H9 (cell line): ENCODE results near the gene GALNT17. TPM values are rescaled to one million over a fixed set of nuclear protein-coding genes. Genes with fewer than 3 reads are reported as not detected.

ENCODE experiments used
- DNase-seq: peaks from one replicate; pipeline ENCODE4 v3.0.0-alpha.2; 2017
- H2AFZ ChIP-seq: one replicate; pipeline ENCODE4 v1.6.1; 2013; ENCODE audit warnings: mild to moderate bottlenecking, low read length, control low read depth, moderate library complexity
- H2AK5ac ChIP-seq: 2 replicates; pipeline ENCODE4 v1.6.1; 2013; ENCODE audit warnings: low read length, control low read depth, mixed read lengths; ENCODE audit not compliant: insufficient read length
- H2BK120ac ChIP-seq: one replicate; pipeline ENCODE4 v1.6.1; 2013; ENCODE audit warnings: low read depth, mild to moderate bottlenecking, low read length, control low read depth, inconsistent platforms; ENCODE audit not compliant: poor library complexity, severe bottlenecking
- H2BK12ac ChIP-seq: 2 replicates; pipeline ENCODE4 v1.6.1; 2013; ENCODE audit warnings: low read length, control low read depth, mixed read lengths, low read depth; ENCODE audit not compliant: insufficient read length
- H2BK15ac ChIP-seq: 2 replicates; pipeline ENCODE4 v1.6.1; 2013; ENCODE audit warnings: low read depth, low read length, control low read depth
- H2BK20ac ChIP-seq: one replicate; pipeline ENCODE4 v1.6.1; 2013; ENCODE audit warnings: low read depth, mild to moderate bottlenecking, low read length, control low read depth, inconsistent platforms; ENCODE audit not compliant: poor library complexity, severe bottlenecking
- H2BK5ac ChIP-seq: 2 replicates; pipeline ENCODE4 v1.6.1; 2013; ENCODE audit warnings: low read length, control low read depth, mixed read lengths; ENCODE audit not compliant: insufficient read length
- H3K14ac ChIP-seq: 2 replicates; pipeline ENCODE4 v1.6.1; 2013; ENCODE audit warnings: low read length, control low read depth; ENCODE audit not compliant: insufficient read depth
- H3K18ac ChIP-seq: 2 replicates; pipeline ENCODE4 v1.6.1; 2013; ENCODE audit warnings: low read depth, mild to moderate bottlenecking, mixed read lengths, low read length, control low read depth; ENCODE audit not compliant: insufficient read length
- H3K23ac ChIP-seq: 2 replicates; pipeline ENCODE4 v1.6.1; 2013; ENCODE audit warnings: low read length, control low read depth, mixed read lengths, low read depth; ENCODE audit not compliant: insufficient read length
- H3K23me2 ChIP-seq: 2 replicates; pipeline ENCODE4 v1.6.1; 2013; ENCODE audit warnings: low read depth, mild to moderate bottlenecking, mixed read lengths, low read length, control low read depth; ENCODE audit not compliant: insufficient read length, poor library complexity, severe bottlenecking
- H3K27ac ChIP-seq: 2 replicates; pipeline ENCODE4 v1.5.1; 2013; ENCODE audit warnings: low read length, control low read depth, mixed read lengths, low read depth; ENCODE audit not compliant: insufficient read length
- H3K27me3 ChIP-seq: 2 replicates; pipeline ENCODE4 v1.6.1; 2013; ENCODE audit warnings: low read length, control low read depth, inconsistent platforms; ENCODE audit not compliant: insufficient read depth
- H3K4ac ChIP-seq: 2 replicates; pipeline ENCODE4 v1.6.1; 2013; ENCODE audit warnings: low read depth, mild to moderate bottlenecking, control low read depth, inconsistent platforms, low read length, moderate library complexity
- H3K4me1 ChIP-seq: 2 replicates; pipeline ENCODE4 v1.6.1; 2013; ENCODE audit warnings: low read length, control low read depth, inconsistent platforms; ENCODE audit not compliant: insufficient read depth
- H3K4me2 ChIP-seq: 2 replicates; pipeline ENCODE4 v1.6.1; 2013; ENCODE audit warnings: low read length, control low read depth, mixed read lengths; ENCODE audit not compliant: insufficient read length, insufficient read depth
- H3K56ac ChIP-seq: 2 replicates; pipeline ENCODE4 v1.6.1; 2013; ENCODE audit warnings: low read depth, mild to moderate bottlenecking, mixed read lengths, low read length, control low read depth; ENCODE audit not compliant: insufficient read length
- H3K79me1 ChIP-seq: 2 replicates; pipeline ENCODE4 v1.6.1; 2013; ENCODE audit warnings: low read depth, mild to moderate bottlenecking, moderate library complexity, low read length, control low read depth, inconsistent platforms; ENCODE audit not compliant: insufficient read depth, poor library complexity, severe bottlenecking
- H3K79me2 ChIP-seq: 2 replicates; pipeline ENCODE4 v1.6.1; 2013; ENCODE audit warnings: low read length, control low read depth, inconsistent platforms; ENCODE audit not compliant: insufficient read depth
- H3K9ac ChIP-seq: 2 replicates; pipeline ENCODE4 v1.6.1; 2013; ENCODE audit warnings: low read length, control low read depth, mixed read lengths; ENCODE audit not compliant: insufficient read length; ENCODE audit errors: extremely low read depth
- H3K9me3 ChIP-seq: one replicate; pipeline ENCODE4 v1.6.1; 2013; ENCODE audit warnings: low read depth, low read length, inconsistent platforms; ENCODE audit not compliant: control insufficient read depth
- H3T11ph ChIP-seq: one replicate; pipeline ENCODE4 v1.6.1; 2013; ENCODE audit warnings: mild to moderate bottlenecking, low read length, control low read depth, inconsistent platforms
- H4K20me1 ChIP-seq: one replicate; pipeline ENCODE4 v1.6.1; 2013; ENCODE audit not compliant: control insufficient read depth, insufficient read length, insufficient read depth
- H4K5ac ChIP-seq: 2 replicates; pipeline ENCODE4 v1.6.1; 2013; ENCODE audit warnings: low read depth, mild to moderate bottlenecking, mixed read lengths, low read length, control low read depth; ENCODE audit not compliant: insufficient read length
- H4K8ac ChIP-seq: replicated peaks from 2 replicates; pipeline ENCODE4 v1.6.1; 2013; ENCODE audit warnings: low read length, control low read depth, mixed read lengths, low read depth; ENCODE audit not compliant: insufficient read length
- H4K91ac ChIP-seq: 2 replicates; pipeline ENCODE4 v1.6.1; 2013; ENCODE audit warnings: low read depth, mild to moderate bottlenecking, moderate library complexity, mixed read lengths, low read length, control low read depth; ENCODE audit not compliant: insufficient read length
- H3K27ac Mint-ChIP-seq, 3 experiments: 2 replicates in 2 of 3; 3 replicates in 1 of 3; pipeline ENCODE4 v1.8.0; 2020 to 2021; ENCODE audit warnings: mixed read lengths in 3 of 3, mild to moderate bottlenecking in 1 of 3, moderate library complexity in 1 of 3
- H3K27me3 Mint-ChIP-seq: 2 replicates; pipeline ENCODE4 v1.8.0; 2021; ENCODE audit warnings: low read depth, mild to moderate bottlenecking, moderate library complexity, mixed read lengths
- H3K36me3 Mint-ChIP-seq, 3 experiments: 2 replicates in 2 of 3; 3 replicates in 1 of 3; pipeline ENCODE4 v1.8.0; 2020 to 2021; ENCODE audit warnings: low read depth in 3 of 3, mixed read lengths in 3 of 3; ENCODE audit not compliant: insufficient read depth in 1 of 3
- H3K4me1 Mint-ChIP-seq, 2 experiments: 2 replicates each; pipeline ENCODE4 v1.8.0; 2020; ENCODE audit warnings: mixed read lengths in 2 of 2
- H3K4me3 Mint-ChIP-seq, 2 experiments: 2 replicates in 1 of 2; 3 replicates in 1 of 2; pipeline ENCODE4 v1.8.0; 2020 to 2021; ENCODE audit warnings: mild to moderate bottlenecking in 2 of 2, mixed read lengths in 2 of 2, moderate library complexity in 1 of 2
- H3K9me3 Mint-ChIP-seq, 2 experiments: 2 replicates in 1 of 2; 3 replicates in 1 of 2; pipeline ENCODE4 v1.8.0; 2020; ENCODE audit warnings: mild to moderate bottlenecking in 2 of 2, mixed read lengths in 2 of 2, moderate library complexity in 1 of 2
- WGBS: extraction: QIAGEN DNeasy Blood & Tissue Kit; methylation state at CpG from one replicate; pipeline ENCODE4 v1.1.7; 2013; ENCODE audit warnings: missing lambda C conversion rate, low lambda C conversion rate, mixed read lengths; ENCODE audit not compliant: insufficient read length; ENCODE audit errors: extremely low coverage; 5-methylcytosine and 5-hydroxymethylcytosine counted together
- total RNA-seq: library from RNA; stranded (reverse); gene quantifications from 2 replicates; pipeline ENCODE4 v1.2.1, GENCODE V29; 2021
- TF ChIP-seq, protein P1 (sequence below): fragments of 200-600 bp; sonication (generic); conservative IDR thresholded peaks from 3 replicates; pipeline ENCODE4 v1.8.0; 2021; ENCODE audit warnings: antibody characterized with exemption, mild to moderate bottlenecking

GALNT17 gene
- total RNA-seq, 1 experiment from 2014 or later = 43.2 TPM

DNA sequence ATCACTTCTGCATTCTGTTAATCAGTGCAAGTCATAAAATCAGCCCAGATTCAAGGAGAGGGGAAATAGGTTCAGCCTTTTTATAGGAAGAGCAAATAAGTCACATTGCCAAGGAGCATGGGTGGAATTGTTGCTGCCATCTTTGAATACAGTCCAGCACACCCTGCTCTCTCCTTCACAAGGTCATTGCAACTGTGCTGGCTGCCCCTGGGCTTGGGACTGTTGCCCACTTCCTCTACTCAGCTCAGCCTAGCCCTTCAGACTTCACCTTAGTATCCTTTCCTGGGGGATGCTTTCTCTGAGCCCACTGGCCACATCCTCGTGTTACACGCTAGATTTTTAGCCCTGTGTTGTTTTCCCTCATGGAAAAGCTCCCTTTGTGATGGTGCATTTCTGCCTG, 527.7 kb downstream of the GALNT17 start:
- Histone ChIP-seq H3K27ac (no peak overlapping the region), H3K4ac (no peak overlapping the region), H3K23ac (no peak overlapping the region), H4K20me1 (no peaks in the 10 kb centered on the region), H3K56ac (no peak overlapping the region), H3K27me3 (no peaks in the 10 kb centered on the region), H4K91ac (no peak overlapping the region), H2AFZ (no peak overlapping the region), H2AK5ac (no peak overlapping the region), H3K79me2 (no peaks in the 10 kb centered on the region), H2BK12ac (no peak overlapping the region), H3T11ph (no peak overlapping the region), H2BK20ac (no peak overlapping the region), H2BK15ac (no peak overlapping the region), H3K23me2 (no peaks in the 10 kb centered on the region), H3K4me2 (no peak overlapping the region), H4K5ac (no peak overlapping the region), H3K4me1 (no peaks in the 10 kb centered on the region; the same call in 1 of the 2 replicates), H3K79me1 (no peaks in the 10 kb centered on the region), H4K8ac (no peak overlapping the region), H3K9me3 (no peaks in the 10 kb centered on the region), H3K14ac (no peak overlapping the region), H2BK5ac (no peak overlapping the region), H3K9ac (no peak overlapping the region), H2BK120ac (no peak overlapping the region), H3K18ac (no peak overlapping the region)
- no CpG with 5 or more reads among the region's 2 CpGs for WGBS
- Mint-ChIP-seq H3K36me3 (peaks cover 21 to 27% (median 23%) of the 10 kb centered on the region in 3 experiments), H3K27me3 (no peaks in the 10 kb centered on the region), H3K27ac (peak overlapping the region in 2 of 3 experiments; percentile 30 to 71; a peak in 3 of 7 replicates), H3K4me3 (no peak overlapping the region), H3K4me1 (peaks cover 10 to 11% of the 10 kb centered on the region in 2 experiments), H3K9me3 (peaks cover 15 to 27% of the 10 kb centered on the region in 2 experiments; a peak in 4 of 5 replicates)
- no peak for DNase-seq
- TF ChIP-seq, protein P1, sequence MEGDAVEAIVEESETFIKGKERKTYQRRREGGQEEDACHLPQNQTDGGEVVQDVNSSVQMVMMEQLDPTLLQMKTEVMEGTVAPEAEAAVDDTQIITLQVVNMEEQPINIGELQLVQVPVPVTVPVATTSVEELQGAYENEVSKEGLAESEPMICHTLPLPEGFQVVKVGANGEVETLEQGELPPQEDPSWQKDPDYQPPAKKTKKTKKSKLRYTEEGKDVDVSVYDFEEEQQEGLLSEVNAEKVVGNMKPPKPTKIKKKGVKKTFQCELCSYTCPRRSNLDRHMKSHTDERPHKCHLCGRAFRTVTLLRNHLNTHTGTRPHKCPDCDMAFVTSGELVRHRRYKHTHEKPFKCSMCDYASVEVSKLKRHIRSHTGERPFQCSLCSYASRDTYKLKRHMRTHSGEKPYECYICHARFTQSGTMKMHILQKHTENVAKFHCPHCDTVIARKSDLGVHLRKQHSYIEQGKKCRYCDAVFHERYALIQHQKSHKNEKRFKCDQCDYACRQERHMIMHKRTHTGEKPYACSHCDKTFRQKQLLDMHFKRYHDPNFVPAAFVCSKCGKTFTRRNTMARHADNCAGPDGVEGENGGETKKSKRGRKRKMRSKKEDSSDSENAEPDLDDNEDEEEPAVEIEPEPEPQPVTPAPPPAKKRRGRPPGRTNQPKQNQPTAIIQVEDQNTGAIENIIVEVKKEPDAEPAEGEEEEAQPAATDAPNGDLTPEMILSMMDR = no peak
